ENCODE measurements around the gene OPA1. TPM values are rescaled to one million over a fixed set of nuclear protein-coding genes. Genes with fewer than 3 reads are reported as not detected.

OPA1 gene
- total and polyA plus RNA-seq, 2 experiments from 2014 or later = 24.9 to 89.9 TPM

- Mint-ChIP-seq H3K27me3 (ENCODE audit: insufficient read depth, low read depth, poor library complexity) (no peaks in the 10 kb centered on the region), H3K27ac (no peak overlapping the region), H3K4me1 (peaks cover 4% of the 10 kb centered on the region), H3K36me3 (ENCODE audit: low read depth) (peaks cover 25% of the 10 kb centered on the region), H3K9me3 (no peaks in the 10 kb centered on the region), H3K4me3 (no peak overlapping the region)
- Histone ChIP-seq H3K4me1 (ENCODE audit: insufficient read depth) (no peaks in the 10 kb centered on the region; the same call in 1 of the 2 replicates), H3K36me3 (ENCODE audit: insufficient read depth) (peaks cover 35% of the 10 kb centered on the region; the same call in 1 of the 2 replicates), H4K20me1 (replicated peaks; ENCODE audit: insufficient read depth) (no peaks in the 10 kb centered on the region), H3K4me3 (no peak overlapping the region), H3K27ac (ENCODE audit: low read depth) (no peak overlapping the region), H3K9me2 (ENCODE audit: insufficient read depth) (no peaks in the 10 kb centered on the region), H3K79me2 (replicated peaks; ENCODE audit: insufficient read depth) (no peaks in the 10 kb centered on the region), H3K27me3 (ENCODE audit: insufficient read depth) (no peaks in the 10 kb centered on the region), H3K4me2 (no peak overlapping the region), H3F3A (replicated peaks; ENCODE audit: low read depth) (no peaks in the 10 kb centered on the region), H2AFZ (no peak overlapping the region)
- no peak for DNase-seq (ENCODE audit: low spot score)
- ATAC-seq = no peak
- TF ChIP-seq CREB1 (CRISPR knock-in tag; IDR thresholded peaks at IDR 0.05; ENCODE audit: low read depth) = no peak
- no peak for TF ChIP-seq JUNB (IDR thresholded peaks at IDR 0.05; ENCODE audit: unreplicated experiment)
- TF ChIP-seq CTCF (conservative IDR thresholded peaks at IDR 0.05; ENCODE audit: low read depth in 2 of 2) = no peak
- TF ChIP-seq REST (IDR thresholded peaks at IDR 0.05; ENCODE audit: unreplicated experiment) = no peak
- TF ChIP-seq NANOG (IDR thresholded peaks at IDR 0.05; ENCODE audit: borderline replicate concordance) = no peak
- no peak for TF ChIP-seq STAT1 (IDR thresholded peaks at IDR 0.05; ENCODE audit: unreplicated experiment)
- no peak for TF ChIP-seq POLR2AphosphoS5 (IDR thresholded peaks at IDR 0.05; ENCODE audit: low read depth)
- no peak for TF ChIP-seq ETS1 (IDR thresholded peaks at IDR 0.05)
- TF ChIP-seq ZNF462 (CRISPR knock-in tag; IDR thresholded peaks at IDR 0.05) = no peak
- no peak for TF ChIP-seq ZNF114 (CRISPR knock-in tag; IDR thresholded peaks at IDR 0.05)
- TF ChIP-seq ZNF331 (CRISPR knock-in tag; IDR thresholded peaks at IDR 0.05; ENCODE audit: low read depth) = no peak
These were observed 47.2 kb downstream of the OPA1 start for GRCh38 chr3:193640165-193640715.

Data from GM23338 (cell line).